K562 (cell line): ENCODE data around the gene DARS2. TPM values are rescaled to one million over a fixed set of nuclear protein-coding genes. Genes with fewer than 3 reads are reported as not detected.
A peak's percentile ranks its signal among the peaks of the same experiment; 100 is the strongest.

Source experiments
- ATF7 ChIP-seq: fragments of 450-650 bp; IDR thresholded peaks from 2 replicates; pipeline ENCODE4 v1.7.1; 2014; ENCODE audit warnings: mild to moderate bottlenecking, moderate library complexity
- BCOR ChIP-seq: fragments of 450-650 bp; IDR thresholded peaks from 2 replicates; pipeline ENCODE4 v1.6.1; 2016
- C11orf30 ChIP-seq: fragments of 450-650 bp; IDR thresholded peaks from 2 replicates; pipeline ENCODE4 v1.6.1; 2016; ENCODE audit warnings: low read depth, mild to moderate bottlenecking
- CBX2 ChIP-seq: fragments of 200-600 bp; sonication (generic); IDR thresholded peaks from one replicate; pipeline ENCODE4 v1.6.1; 2012; ENCODE audit warnings: mild to moderate bottlenecking, low read length, inconsistent platforms; ENCODE audit not compliant: insufficient read depth, poor library complexity, severe bottlenecking
- CBX8 ChIP-seq: fragments of 200-600 bp; sonication (generic); IDR thresholded peaks from 2 replicates; pipeline ENCODE4 v1.6.1; 2012; ENCODE audit warnings: borderline replicate concordance, mixed run types, low read depth, mild to moderate bottlenecking, moderate library complexity, mixed read lengths, low read length, control low read depth, inconsistent platforms; ENCODE audit not compliant: poor library complexity, severe bottlenecking; ENCODE audit errors: extremely low read depth
- CREB5 ChIP-seq: fragments of 250-450 bp; sonication (Bioruptor Pico); IDR thresholded peaks from 2 replicates; pipeline ENCODE4 v1.5.0; 2020; ENCODE audit warnings: mild to moderate bottlenecking
- CREM ChIP-seq: IDR thresholded peaks from 2 replicates; pipeline ENCODE4 v1.6.1; 2014; ENCODE audit warnings: antibody characterized with exemption, low read depth
- HDAC1 ChIP-seq, 2 experiments: fragments of 450-650 bp; IDR thresholded peaks; 2 replicates each; pipeline ENCODE4 v1.6.1; 2016 to 2017; ENCODE audit warnings: inconsistent platforms in 1 of 2, mild to moderate bottlenecking in 1 of 2, moderate library complexity in 1 of 2
- HDAC2 ChIP-seq: fragments of 450-650 bp; IDR thresholded peaks from 2 replicates; pipeline ENCODE4 v1.6.1; 2016; ENCODE audit warnings: mild to moderate bottlenecking
- HNRNPH1 ChIP-seq: fragments of 200-400 bp; formaldehyde crosslinking; optimal IDR thresholded peaks from 2 replicates; pipeline ENCODE3; 2017; ENCODE audit warnings: low read depth, mild to moderate bottlenecking, low read length, moderate library complexity
- HNRNPK ChIP-seq: fragments of 200-400 bp; formaldehyde crosslinking; IDR thresholded peaks from one replicate; pipeline ENCODE4 v1.6.1; 2018; ENCODE audit warnings: mild to moderate bottlenecking, low read depth, low read length; ENCODE audit not compliant: poor library complexity, severe bottlenecking
- MEF2D ChIP-seq: conservative IDR thresholded peaks from 2 replicates; pipeline ENCODE4 v1.6.1; 2016; ENCODE audit warnings: low read depth, missing genetic modification characterization, missing compliant biosample characterization
- POU5F1 ChIP-seq: fragments of 150-350 bp; IDR thresholded peaks from 2 replicates; pipeline ENCODE4 v1.6.1; 2014; ENCODE audit warnings: borderline replicate concordance, low read length, low read depth, mild to moderate bottlenecking; ENCODE audit not compliant: partially characterized antibody
- PTRF ChIP-seq: fragments of 450-650 bp; IDR thresholded peaks from 2 replicates; pipeline ENCODE4 v1.6.1; 2016; ENCODE audit warnings: mild to moderate bottlenecking, missing genetic modification characterization, missing compliant biosample characterization
- SAP30 ChIP-seq: fragments of 200-600 bp; sonication (generic); IDR thresholded peaks from 2 replicates; pipeline ENCODE4 v1.6.1; 2012; ENCODE audit warnings: borderline replicate concordance, low read depth, mild to moderate bottlenecking, moderate library complexity, low read length, control low read depth, inconsistent platforms; ENCODE audit not compliant: insufficient read depth, poor library complexity, severe bottlenecking
- SETDB1 ChIP-seq: IDR thresholded peaks from one replicate; pipeline ENCODE4 v1.6.1; 2012; ENCODE audit warnings: low read length, control low read depth, inconsistent platforms
- SMARCE1 ChIP-seq: fragments of 450-650 bp; IDR thresholded peaks from 2 replicates; pipeline ENCODE4 v1.7.1; 2016; ENCODE audit warnings: mild to moderate bottlenecking
- SRF ChIP-seq, 2 experiments: fragments of 250-450, 450-650 bp in 1 of 2; sonication (Bioruptor Pico) in 1 of 2; sonication (generic) in 1 of 2; formaldehyde crosslinking; IDR thresholded peaks; 2 replicates each; pipeline versions ENCODE4 v1.5.0 to v1.5.1; 2020 to 2022; ENCODE audit warnings: mild to moderate bottlenecking in 1 of 2, missing genetic modification reagents in 1 of 2
- TEAD2 ChIP-seq: fragments of 450-650 bp; IDR thresholded peaks from 2 replicates; pipeline ENCODE4 v1.6.1; 2016; ENCODE audit warnings: missing genetic modification characterization, control low read depth, missing compliant biosample characterization
- ZBTB12 ChIP-seq: fragments of 250-450 bp; sonication (Bioruptor Pico); IDR thresholded peaks from 2 replicates; pipeline ENCODE4 v1.4.0; 2020
- ZEB2 ChIP-seq: fragments of 450-650 bp; IDR thresholded peaks from 2 replicates; pipeline ENCODE4 v1.6.1; 2016
- ZNF12 ChIP-seq: sonication (generic); formaldehyde crosslinking; IDR thresholded peaks from 2 replicates; pipeline ENCODE4 v1.4.0; 2020; ENCODE audit warnings: mild to moderate bottlenecking, missing genetic modification reagents
- ZNF175 ChIP-seq: fragments of 200-800 bp; sonication (Bioruptor generic); IDR thresholded peaks from 2 replicates; pipeline ENCODE4 v1.6.1; 2016; ENCODE audit warnings: low read depth, mild to moderate bottlenecking, missing genetic modification characterization, missing compliant biosample characterization
- ZNF217 ChIP-seq: sonication (generic); formaldehyde crosslinking; IDR thresholded peaks from 2 replicates; pipeline ENCODE4 v1.8.0; 2022; ENCODE audit warnings: mild to moderate bottlenecking, missing genetic modification reagents
- ZNF561 ChIP-seq: fragments of 450-650 bp; formaldehyde crosslinking; conservative IDR thresholded peaks from 2 replicates; pipeline ENCODE4 v1.4.0; 2020; ENCODE audit warnings: mild to moderate bottlenecking, moderate library complexity
- ZNF76 ChIP-seq: fragments of 250-450 bp; sonication (Bioruptor Pico); IDR thresholded peaks from 2 replicates; pipeline ENCODE4 v1.4.0; 2020; ENCODE audit warnings: mild to moderate bottlenecking, moderate library complexity, borderline replicate concordance
- polyA plus RNA-seq, 8 experiments: library from polyadenylated mRNA; depleted of rRNA in 4 of 8; stranded (reverse) in 5 of 8; unstranded in 3 of 8; fragments of >200 nt; fragmentation: Nextera tagmentation in 2 of 8; fragmentation: Illumina TruSeq in 1 of 8; extraction: Ambion mirVana in 2 of 8; extraction: Trizol in 1 of 8; gene quantifications; 2 replicates each; pipeline versions ENCODE4 v1.2.1 to v1.2.3, GENCODE V29; 2011 to 2014; ENCODE audit warnings: inconsistent platforms in 1 of 8, missing spikeins in 1 of 8
- total RNA-seq, 7 experiments: library from RNA; depleted of rRNA in 6 of 7; stranded (reverse); fragments of >200 nt in 6 of 7; fragmentation: Illumina TruSeq in 2 of 7; extraction: Trizol in 2 of 7; gene quantifications; 2 replicates each; pipeline versions ENCODE4 v1.2.1 to v1.2.3, GENCODE V29; 2011 to 2021; ENCODE audit warnings: low replicate concordance in 1 of 7
- TF ChIP-seq, protein P1 (sequence below): sonication (generic); formaldehyde crosslinking; IDR thresholded peaks from 2 replicates; pipeline ENCODE4 v1.8.1; 2022; ENCODE audit warnings: missing genetic modification reagents

The DARS2 gene
- total and polyA plus RNA-seq, 9 of the 15 experiments (the other 6 are each of a cell fraction or from before 2014, with no cell fraction given): 36.4 to 96.7 (median 68.6) TPM

- TF ChIP-seq C11orf30 (no peak), CREM (no peak), HDAC2 (no peak; the same call in 1 of the 2 replicates), POU5F1 (no peak), ZNF175 (no peak), HNRNPK (no peak), TEAD2 (tag) (no peak), ZBTB12 (CRISPR knock-in tag) (no peak), ZNF217 (CRISPR knock-in tag) (no peak), SMARCE1 (peak; percentile 44; the same call in 1 of the 2 replicates), SRF (CRISPR knock-in tag; IDR thresholded peaks at IDR 0.05) (0 out of 4 replicates have a peak, but pooled peaks of 1 of the 2 experiments have one; percentile 9), ZNF12 (no peak), CBX8 (no peak), HDAC1 (IDR thresholded peaks at IDR 0.05) (peak in 1 of 2 experiments; percentile 86; a peak in 2 of 4 replicates), SETDB1 (no peak), BCOR (peak; percentile 50; the same call in 1 of the 2 replicates), ATF7 (no peak), PTRF (tag) (no peak), CREB5 (no peak), CBX2 (no peak), HNRNPH1 (no peak), ZNF561 (CRISPR knock-in tag) (no peak), MEF2D (tag) (no peak), ZNF76 (CRISPR knock-in tag) (no peak), SAP30 (peak; percentile 93), ZEB2 (no peak)
- TF ChIP-seq, protein P1, sequence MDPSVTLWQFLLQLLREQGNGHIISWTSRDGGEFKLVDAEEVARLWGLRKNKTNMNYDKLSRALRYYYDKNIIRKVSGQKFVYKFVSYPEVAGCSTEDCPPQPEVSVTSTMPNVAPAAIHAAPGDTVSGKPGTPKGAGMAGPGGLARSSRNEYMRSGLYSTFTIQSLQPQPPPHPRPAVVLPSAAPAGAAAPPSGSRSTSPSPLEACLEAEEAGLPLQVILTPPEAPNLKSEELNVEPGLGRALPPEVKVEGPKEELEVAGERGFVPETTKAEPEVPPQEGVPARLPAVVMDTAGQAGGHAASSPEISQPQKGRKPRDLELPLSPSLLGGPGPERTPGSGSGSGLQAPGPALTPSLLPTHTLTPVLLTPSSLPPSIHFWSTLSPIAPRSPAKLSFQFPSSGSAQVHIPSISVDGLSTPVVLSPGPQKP (CRISPR knock-in tag): no peak
Observed at GRCh38 chr1:173823781-173824314, 625 bp upstream of the DARS2 start (continued).
